C4-2B (cell line): ENCODE measurements around the gene BSND.

Experiments
- H3K27ac ChIP-seq: fragments of 450-650 bp; 2 replicates; pipeline ENCODE4 v1.5.1; 2017
- ZFX ChIP-seq: fragments of 450-650 bp; IDR thresholded peaks from 2 replicates; pipeline ENCODE4 v1.6.1; 2017
- TF ChIP-seq, protein P1 (sequence below): fragments of 450-650 bp; conservative IDR thresholded peaks from 2 replicates; pipeline ENCODE4 v1.5.1; 2017; ENCODE audit warnings: mild to moderate bottlenecking

The BSND gene

DNA sequence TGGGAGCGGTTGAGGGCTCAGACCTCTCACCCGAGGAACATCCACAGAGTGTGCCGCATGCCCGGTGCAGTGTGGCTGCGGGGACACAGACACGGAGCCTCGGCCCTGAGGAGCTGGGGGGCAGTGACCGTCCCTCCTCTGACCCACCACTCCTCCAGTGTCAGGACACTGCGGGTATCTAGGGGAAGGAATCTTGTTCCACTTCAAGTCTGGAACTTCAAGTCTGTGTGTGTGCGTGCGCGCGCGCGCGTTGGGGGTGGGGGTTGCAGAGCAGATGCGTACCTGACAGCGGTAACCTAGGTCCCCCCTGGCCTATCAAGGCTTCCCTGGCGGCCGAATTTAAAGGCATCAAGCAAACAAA lies 57.9 kb downstream of the BSND start:
- no peak for TF ChIP-seq ZFX
- TF ChIP-seq, protein P1, sequence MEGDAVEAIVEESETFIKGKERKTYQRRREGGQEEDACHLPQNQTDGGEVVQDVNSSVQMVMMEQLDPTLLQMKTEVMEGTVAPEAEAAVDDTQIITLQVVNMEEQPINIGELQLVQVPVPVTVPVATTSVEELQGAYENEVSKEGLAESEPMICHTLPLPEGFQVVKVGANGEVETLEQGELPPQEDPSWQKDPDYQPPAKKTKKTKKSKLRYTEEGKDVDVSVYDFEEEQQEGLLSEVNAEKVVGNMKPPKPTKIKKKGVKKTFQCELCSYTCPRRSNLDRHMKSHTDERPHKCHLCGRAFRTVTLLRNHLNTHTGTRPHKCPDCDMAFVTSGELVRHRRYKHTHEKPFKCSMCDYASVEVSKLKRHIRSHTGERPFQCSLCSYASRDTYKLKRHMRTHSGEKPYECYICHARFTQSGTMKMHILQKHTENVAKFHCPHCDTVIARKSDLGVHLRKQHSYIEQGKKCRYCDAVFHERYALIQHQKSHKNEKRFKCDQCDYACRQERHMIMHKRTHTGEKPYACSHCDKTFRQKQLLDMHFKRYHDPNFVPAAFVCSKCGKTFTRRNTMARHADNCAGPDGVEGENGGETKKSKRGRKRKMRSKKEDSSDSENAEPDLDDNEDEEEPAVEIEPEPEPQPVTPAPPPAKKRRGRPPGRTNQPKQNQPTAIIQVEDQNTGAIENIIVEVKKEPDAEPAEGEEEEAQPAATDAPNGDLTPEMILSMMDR, result no peak
- H3K27ac ChIP-seq, result no peak overlapping the region

DNA sequence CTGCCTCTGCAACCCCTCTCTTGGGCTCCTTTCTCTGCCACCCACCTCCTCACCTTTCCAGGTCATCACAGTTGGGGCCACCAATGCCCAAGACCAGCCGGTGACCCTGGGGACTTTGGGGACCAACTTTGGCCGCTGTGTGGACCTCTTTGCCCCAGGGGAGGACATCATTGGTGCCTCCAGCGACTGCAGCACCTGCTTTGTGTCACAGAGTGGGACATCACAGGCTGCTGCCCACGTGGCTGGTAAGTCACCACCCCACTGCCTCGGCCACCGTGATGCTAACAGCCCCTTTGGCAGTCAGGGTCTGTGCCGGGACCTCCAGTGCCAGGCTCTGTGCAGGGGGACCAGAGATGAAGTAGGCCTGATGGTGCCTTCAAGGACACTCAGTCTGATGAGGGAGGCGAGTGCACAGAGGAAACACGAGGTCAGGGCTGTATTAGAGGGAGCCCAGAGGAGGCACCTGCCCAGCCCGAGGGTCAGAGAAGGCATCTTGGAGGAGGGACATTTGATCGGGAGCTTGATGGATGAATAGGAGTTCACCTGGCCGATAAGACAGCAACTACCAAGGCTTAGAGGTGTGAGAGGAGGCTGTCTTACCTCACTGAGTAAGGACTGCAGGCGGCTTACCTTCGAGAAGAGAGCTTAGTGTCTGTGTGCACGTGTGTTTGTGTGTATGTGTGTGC lies 58.7 kb downstream of the BSND start:
- H3K27ac ChIP-seq, result no peak overlapping the region
- TF ChIP-seq, protein P1, result no peak
- no peak for TF ChIP-seq ZFX

DNA sequence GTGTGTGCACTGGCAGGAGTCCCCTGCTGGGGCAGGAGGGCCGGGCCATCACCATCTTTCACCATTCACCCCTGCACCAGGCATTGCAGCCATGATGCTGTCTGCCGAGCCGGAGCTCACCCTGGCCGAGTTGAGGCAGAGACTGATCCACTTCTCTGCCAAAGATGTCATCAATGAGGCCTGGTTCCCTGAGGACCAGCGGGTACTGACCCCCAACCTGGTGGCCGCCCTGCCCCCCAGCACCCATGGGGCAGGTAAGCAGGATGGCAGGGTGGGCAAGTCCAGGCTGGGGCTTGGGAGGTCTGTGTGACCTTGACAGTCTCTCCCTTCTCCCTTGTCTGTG lies 59.2 kb downstream of the BSND start:
- H3K27ac ChIP-seq, result no peak overlapping the region
- no peak for TF ChIP-seq ZFX
- TF ChIP-seq, protein P1, result no peak

DNA sequence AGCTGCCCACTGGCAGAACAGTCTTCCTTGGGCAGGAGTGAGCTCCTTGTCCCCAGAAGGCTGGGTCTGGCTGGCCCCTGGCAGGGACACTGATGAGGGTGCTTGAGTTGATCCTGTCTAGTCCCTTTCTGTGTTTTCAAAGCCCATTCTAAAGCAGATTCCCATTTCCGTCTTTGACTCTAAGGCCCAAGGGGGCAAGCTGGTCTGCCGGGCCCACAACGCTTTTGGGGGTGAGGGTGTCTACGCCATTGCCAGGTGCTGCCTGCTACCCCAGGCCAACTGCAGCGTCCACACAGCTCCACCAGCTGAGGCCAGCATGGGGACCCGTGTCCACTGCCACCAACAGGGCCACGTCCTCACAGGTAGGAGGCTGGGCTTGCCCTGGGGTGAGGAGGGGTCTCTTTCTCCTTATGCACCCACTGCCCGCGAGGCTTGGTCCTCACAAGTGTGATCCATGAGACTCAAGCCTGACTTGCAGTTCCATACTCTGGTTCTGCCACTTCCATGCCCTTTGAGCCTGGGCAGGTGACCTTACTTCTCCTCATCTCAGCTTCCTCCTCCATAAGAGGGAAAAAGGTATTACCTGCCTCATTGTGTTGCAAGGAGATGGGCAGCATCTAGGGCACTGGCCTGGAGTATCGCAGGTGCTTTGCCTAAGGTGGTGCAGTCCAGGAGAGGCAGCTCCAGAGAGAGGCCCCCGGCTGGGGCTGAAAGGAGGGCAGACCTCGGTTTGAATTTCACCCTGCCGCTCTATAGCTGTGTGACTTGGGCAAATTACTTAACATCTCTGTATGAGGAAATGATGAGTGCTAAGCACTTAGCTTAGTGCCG lies 60.8 kb downstream of the BSND start:
- TF ChIP-seq, protein P1, result no peak
- TF ChIP-seq ZFX, result no peak
- H3K27ac ChIP-seq, result no peak overlapping the region

DNA sequence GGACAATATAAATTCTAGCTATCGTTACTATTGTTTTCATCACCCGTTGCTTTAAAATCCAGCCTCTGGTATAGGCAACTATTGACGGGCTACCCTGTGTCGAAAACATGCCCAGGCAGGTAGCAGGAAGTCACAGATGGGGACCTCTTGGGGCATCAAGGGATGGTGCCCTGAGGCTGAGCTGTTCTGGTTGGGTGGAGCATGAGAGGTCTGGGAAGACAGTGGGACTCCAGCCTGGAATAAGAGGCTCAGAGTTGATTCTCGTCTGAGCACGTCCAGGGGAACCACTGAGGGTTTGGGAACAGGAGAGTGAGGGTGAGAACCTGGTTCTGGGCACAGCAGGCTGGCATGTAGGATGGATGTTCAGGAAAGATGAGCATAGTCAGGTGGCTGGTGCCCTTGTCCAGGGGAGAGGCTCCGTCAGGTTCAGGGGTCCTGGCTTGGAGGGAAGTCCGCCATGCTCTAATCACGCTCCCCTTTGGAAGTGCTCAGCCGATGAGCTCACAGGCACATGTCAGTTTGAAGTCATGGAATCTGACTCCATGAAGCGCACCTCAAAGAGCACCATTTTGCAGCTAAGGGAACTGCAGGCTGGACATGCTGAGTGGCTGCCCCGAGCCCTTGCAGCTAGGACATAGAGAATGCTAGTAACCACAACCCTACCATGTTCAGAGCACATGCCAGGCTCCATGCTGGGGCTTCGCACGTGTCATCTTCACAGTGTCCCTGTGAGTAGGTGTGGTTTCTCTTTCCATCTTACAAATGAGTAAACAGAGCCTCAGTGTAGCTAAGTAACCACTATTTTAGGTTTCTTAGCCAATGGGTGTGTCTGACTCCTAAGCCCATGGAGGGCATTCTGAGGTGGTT lies 61.6 kb downstream of the BSND start:
- H3K27ac ChIP-seq, result no peak overlapping the region
- TF ChIP-seq ZFX, result no peak
- TF ChIP-seq, protein P1, result no peak

DNA sequence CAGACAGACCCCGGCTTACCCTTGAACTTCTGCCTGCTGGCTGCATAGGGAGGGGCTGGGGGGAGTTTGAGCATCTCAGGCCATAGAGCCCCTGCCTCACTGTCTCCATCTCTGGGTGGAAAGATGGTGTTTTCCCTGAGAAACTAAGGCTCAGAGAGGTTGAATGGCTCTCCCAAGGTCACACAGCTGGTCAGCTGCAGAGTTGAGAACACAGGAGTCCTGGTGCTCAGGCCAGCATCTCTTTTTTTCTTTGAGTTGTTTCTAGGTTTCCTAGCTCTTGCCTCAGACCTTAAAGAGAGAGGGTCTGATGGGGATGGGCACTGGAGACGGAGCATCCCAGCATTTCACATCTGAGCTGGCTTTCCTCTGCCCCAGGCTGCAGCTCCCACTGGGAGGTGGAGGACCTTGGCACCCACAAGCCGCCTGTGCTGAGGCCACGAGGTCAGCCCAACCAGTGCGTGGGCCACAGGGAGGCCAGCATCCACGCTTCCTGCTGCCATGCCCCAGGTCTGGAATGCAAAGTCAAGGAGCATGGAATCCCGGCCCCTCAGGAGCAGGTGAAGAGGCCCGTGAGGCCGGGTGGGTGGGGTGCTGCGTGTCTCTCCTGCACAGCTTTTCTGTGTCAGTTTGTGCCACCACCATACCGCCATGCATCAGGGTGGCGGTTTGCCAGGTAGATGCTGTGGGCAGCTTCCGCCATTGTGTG lies 62.4 kb downstream of the BSND start:
- TF ChIP-seq, protein P1, result no peak
- TF ChIP-seq ZFX, result no peak
- H3K27ac ChIP-seq, result no peak overlapping the region
